HEK293 (cell line): ENCODE data around the gene CYP27B1.

ENCODE experiments used
- CTCF ChIA-PET: fragments of 350-600 bp; formaldehyde crosslinking; extraction: SDS; loops from one replicate; lab custom pipeline; 2021; ENCODE audit warnings: antibody characterized with exemption; lab: Yijun Ruan, JAX
- POLR2A ChIA-PET: fragments of 300-600 bp; formaldehyde crosslinking; extraction: SDS; loops from one replicate; lab custom pipeline; 2020; ENCODE audit warnings: antibody characterized with exemption, inconsistent platforms; lab: Yijun Ruan, JAX
- H3K27ac ChIP-seq: fragments of 200-500 bp; sonication (Bioruptor generic); 2 replicates; pipeline ENCODE4 v1.5.1; 2014; ENCODE audit warnings: low read depth, low read length, control low read depth, inconsistent platforms; ENCODE audit errors: extremely low read depth
- H3K36me3 ChIP-seq, 2 experiments: fragments of 200-500 bp in 1 of 2; sonication (Bioruptor generic) in 1 of 2; 1 replicate in 1 of 2; 2 replicates in 1 of 2; pipeline ENCODE4 v1.5.1; 2014 to 2017; ENCODE audit warnings: inconsistent platforms in 2 of 2, low read length in 2 of 2; ENCODE audit not compliant: control insufficient read depth in 2 of 2, insufficient read depth in 1 of 2
- H3K4me1 ChIP-seq: fragments of 200-500 bp; sonication (Bioruptor generic); 2 replicates; pipeline ENCODE4 v1.5.1; 2014; ENCODE audit warnings: mild to moderate bottlenecking, low read length, inconsistent platforms; ENCODE audit not compliant: control insufficient read depth, insufficient read depth
- H3K4me3 ChIP-seq: 2 replicates; pipeline ENCODE4 v1.5.1; 2011; ENCODE audit warnings: low read depth, mild to moderate bottlenecking, control low read depth, low read length, moderate library complexity
- H3K9me3 ChIP-seq: fragments of 200-500 bp; sonication (Bioruptor generic); 2 replicates; pipeline ENCODE4 v1.5.1; 2014; ENCODE audit warnings: low read depth, low read length, inconsistent platforms; ENCODE audit not compliant: control insufficient read depth, insufficient read depth
- REST ChIP-seq: fragments of 450-650 bp; formaldehyde crosslinking; IDR thresholded peaks from 2 replicates; pipeline ENCODE4 v1.5.1; 2016; ENCODE audit warnings: missing biosample characterization, missing genetic modification characterization
- SETDB1 ChIP-seq: IDR thresholded peaks from one replicate; pipeline ENCODE4 v1.6.1; 2017; ENCODE audit warnings: mild to moderate bottlenecking, low read length, moderate library complexity, mixed read lengths; ENCODE audit not compliant: insufficient read length
- ZBTB1 ChIP-seq: fragments of 450-650 bp; formaldehyde crosslinking; IDR thresholded peaks from 2 replicates; pipeline ENCODE4 v1.5.1; 2016; ENCODE audit warnings: missing biosample characterization, missing genetic modification characterization
- ZBTB49 ChIP-seq: fragments of 450-650 bp; formaldehyde crosslinking; IDR thresholded peaks from 2 replicates; pipeline ENCODE4 v1.5.1; 2016; ENCODE audit warnings: missing biosample characterization, missing genetic modification characterization, low read depth
- ZEB2 ChIP-seq: fragments of 450-650 bp; formaldehyde crosslinking; IDR thresholded peaks from 2 replicates; pipeline ENCODE4 v1.5.1; 2016; ENCODE audit warnings: missing biosample characterization, missing genetic modification characterization
- ZNF169 ChIP-seq: fragments of 450-650 bp; formaldehyde crosslinking; IDR thresholded peaks from 2 replicates; pipeline ENCODE4 v1.5.1; 2016; ENCODE audit warnings: missing biosample characterization, missing genetic modification characterization
- ZNF19 ChIP-seq: fragments of 450-650 bp; formaldehyde crosslinking; IDR thresholded peaks from 2 replicates; pipeline ENCODE4; 2016; ENCODE audit warnings: missing biosample characterization, missing genetic modification characterization, low read depth
- ZNF311 ChIP-seq: fragments of 450-650 bp; formaldehyde crosslinking; IDR thresholded peaks from 2 replicates; pipeline ENCODE4 v1.5.1; 2017; ENCODE audit warnings: missing biosample characterization, missing genetic modification characterization, borderline replicate concordance
- ZNF362 ChIP-seq: fragments of 450-650 bp; formaldehyde crosslinking; IDR thresholded peaks from 2 replicates; pipeline ENCODE4 v1.5.1; 2016; ENCODE audit warnings: missing biosample characterization, missing genetic modification characterization
- ZNF404 ChIP-seq: fragments of 450-650 bp; formaldehyde crosslinking; IDR thresholded peaks from 2 replicates; pipeline ENCODE4 v1.5.1; 2017; ENCODE audit warnings: missing biosample characterization, missing genetic modification characterization
- ZNF501 ChIP-seq: fragments of 450-650 bp; formaldehyde crosslinking; IDR thresholded peaks from 2 replicates; pipeline ENCODE4 v1.5.1; 2016; ENCODE audit warnings: missing biosample characterization, missing genetic modification characterization
- ZNF560 ChIP-seq: fragments of 450-650 bp; formaldehyde crosslinking; IDR thresholded peaks from 2 replicates; pipeline ENCODE4 v1.5.1; 2017; ENCODE audit warnings: missing biosample characterization, missing genetic modification characterization, borderline replicate concordance
- ZNF600 ChIP-seq: fragments of 450-650 bp; formaldehyde crosslinking; IDR thresholded peaks from 2 replicates; pipeline ENCODE4 v1.5.1; 2016; ENCODE audit warnings: missing biosample characterization, missing genetic modification characterization
- ZNF621 ChIP-seq: fragments of 450-650 bp; formaldehyde crosslinking; IDR thresholded peaks from 2 replicates; pipeline ENCODE4 v1.5.1; 2017; ENCODE audit warnings: missing biosample characterization, missing genetic modification characterization
- ZNF639 ChIP-seq: fragments of 450-650 bp; formaldehyde crosslinking; IDR thresholded peaks from 2 replicates; pipeline ENCODE4 v1.5.1; 2016; ENCODE audit warnings: missing biosample characterization, missing genetic modification characterization
- ZNF707 ChIP-seq: fragments of 450-650 bp; formaldehyde crosslinking; IDR thresholded peaks from 2 replicates; pipeline ENCODE4 v1.5.1; 2016; ENCODE audit warnings: missing biosample characterization, missing genetic modification characterization
- ZNF747 ChIP-seq: fragments of 450-650 bp; formaldehyde crosslinking; IDR thresholded peaks from 2 replicates; pipeline ENCODE4 v1.5.1; 2016; ENCODE audit warnings: missing biosample characterization, missing genetic modification characterization
- TF ChIP-seq, protein P1 (sequence below): fragments of 450-650 bp; formaldehyde crosslinking; IDR thresholded peaks from 2 replicates; pipeline ENCODE4 v1.5.1; 2016; ENCODE audit warnings: missing biosample characterization, missing genetic modification characterization
- TF ChIP-seq, protein P2 (sequence below): sonication (generic); formaldehyde crosslinking; IDR thresholded peaks from 2 replicates; pipeline ENCODE4 v1.8.1; 2022; ENCODE audit warnings: mild to moderate bottlenecking, moderate library complexity, missing genetic modification reagents
- TF ChIP-seq, protein P3 (sequence below): fragments of 450-650 bp; formaldehyde crosslinking; IDR thresholded peaks from 2 replicates; pipeline ENCODE4 v1.5.1; 2016; ENCODE audit warnings: missing biosample characterization, missing genetic modification characterization

The CYP27B1 gene

GRCh38 chr12:57726884-57727757, 39.8 kb downstream of the CYP27B1 start (continued):
- peak; percentile 81 for TF ChIP-seq REST (tag by site-specific recombination)
- TF ChIP-seq ZNF639 (tag by site-specific recombination) = no peak
- no peak for TF ChIP-seq ZBTB49 (tag by site-specific recombination)
- no peak for TF ChIP-seq SETDB1
- TF ChIP-seq, protein P1, sequence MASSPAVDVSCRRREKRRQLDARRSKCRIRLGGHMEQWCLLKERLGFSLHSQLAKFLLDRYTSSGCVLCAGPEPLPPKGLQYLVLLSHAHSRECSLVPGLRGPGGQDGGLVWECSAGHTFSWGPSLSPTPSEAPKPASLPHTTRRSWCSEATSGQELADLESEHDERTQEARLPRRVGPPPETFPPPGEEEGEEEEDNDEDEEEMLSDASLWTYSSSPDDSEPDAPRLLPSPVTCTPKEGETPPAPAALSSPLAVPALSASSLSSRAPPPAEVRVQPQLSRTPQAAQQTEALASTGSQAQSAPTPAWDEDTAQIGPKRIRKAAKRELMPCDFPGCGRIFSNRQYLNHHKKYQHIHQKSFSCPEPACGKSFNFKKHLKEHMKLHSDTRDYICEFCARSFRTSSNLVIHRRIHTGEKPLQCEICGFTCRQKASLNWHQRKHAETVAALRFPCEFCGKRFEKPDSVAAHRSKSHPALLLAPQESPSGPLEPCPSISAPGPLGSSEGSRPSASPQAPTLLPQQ (tag by site-specific recombination) = no peak
- TF ChIP-seq ZNF169 (tag by site-specific recombination) = no peak
- TF ChIP-seq, protein P2, sequence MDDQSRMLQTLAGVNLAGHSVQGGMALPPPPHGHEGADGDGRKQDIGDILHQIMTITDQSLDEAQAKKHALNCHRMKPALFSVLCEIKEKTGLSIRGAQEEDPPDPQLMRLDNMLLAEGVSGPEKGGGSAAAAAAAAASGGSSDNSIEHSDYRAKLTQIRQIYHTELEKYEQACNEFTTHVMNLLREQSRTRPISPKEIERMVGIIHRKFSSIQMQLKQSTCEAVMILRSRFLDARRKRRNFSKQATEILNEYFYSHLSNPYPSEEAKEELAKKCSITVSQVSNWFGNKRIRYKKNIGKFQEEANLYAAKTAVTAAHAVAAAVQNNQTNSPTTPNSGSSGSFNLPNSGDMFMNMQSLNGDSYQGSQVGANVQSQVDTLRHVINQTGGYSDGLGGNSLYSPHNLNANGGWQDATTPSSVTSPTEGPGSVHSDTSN (CRISPR knock-in tag) = no peak
- no peak for TF ChIP-seq ZNF362
- TF ChIP-seq ZNF621 (tag by site-specific recombination) = no peak
- TF ChIP-seq ZNF747 (tag by site-specific recombination) = no peak
- peak; percentile 77 for TF ChIP-seq ZNF600 (tag by site-specific recombination)

- peak overlapping the region; percentile 76 for H3K4me3 ChIP-seq
- peaks cover 3 to 6% of the 10 kb centered on the region in 2 experiments; a peak in 2 of 3 replicates for H3K36me3 ChIP-seq
- POLR2A ChIA-PET = interaction anchor here (0.6 to 2.2 kb wide), 8 partner anchors 8 to 222 kb away, joined by 3 to 15 read pairs (median 4); partner anchors contain the start of genes ARHGEF25, CDK4, EEF1AKMT3 and METTL1
- TF ChIP-seq ZEB2 (tag by site-specific recombination) = peak; percentile 95
- 0 out of 2 replicates have a peak, but pooled peaks have one; percentile 31 for TF ChIP-seq ZNF707 (tag by site-specific recombination)
- no peak for TF ChIP-seq ZNF19 (tag by site-specific recombination)
- TF ChIP-seq ZNF311 (tag by site-specific recombination) = no peak
- TF ChIP-seq ZNF404 (tag by site-specific recombination) = no peak
- TF ChIP-seq ZNF560 = no peak
- TF ChIP-seq, protein P3, sequence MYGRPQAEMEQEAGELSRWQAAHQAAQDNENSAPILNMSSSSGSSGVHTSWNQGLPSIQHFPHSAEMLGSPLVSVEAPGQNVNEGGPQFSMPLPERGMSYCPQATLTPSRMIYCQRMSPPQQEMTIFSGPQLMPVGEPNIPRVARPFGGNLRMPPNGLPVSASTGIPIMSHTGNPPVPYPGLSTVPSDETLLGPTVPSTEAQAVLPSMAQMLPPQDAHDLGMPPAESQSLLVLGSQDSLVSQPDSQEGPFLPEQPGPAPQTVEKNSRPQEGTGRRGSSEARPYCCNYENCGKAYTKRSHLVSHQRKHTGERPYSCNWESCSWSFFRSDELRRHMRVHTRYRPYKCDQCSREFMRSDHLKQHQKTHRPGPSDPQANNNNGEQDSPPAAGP = peak; percentile 93
- TF ChIP-seq ZBTB1 (tag by site-specific recombination) = no peak
- TF ChIP-seq ZNF501 (tag by site-specific recombination) = peak; percentile 96
These were observed 40.6 kb downstream of the CYP27B1 start for GRCh38 chr12:57726151-57726883.

More at GRCh38 chr12:57726151-57726883, 40.6 kb downstream of the CYP27B1 start:
- Histone ChIP-seq H3K4me1 (no peaks in the 10 kb centered on the region), H3K27ac (peak overlapping the region; percentile 82), H3K9me3 (no peaks in the 10 kb centered on the region)
- CTCF ChIA-PET = interaction anchor here (0.6 to 4.6 kb wide), 22 partner anchors 10 to 1035 kb away, joined by 3 to 55 read pairs (median 6); partner anchors contain the start of genes ARHGEF25, OS9, TSFM and TSPAN31
